NOMO-1 (cell line): Measurements from ENCODE around the gene ACBD4.

Experiments
- DNase-seq, 2 experiments: peaks; one replicate each; lab custom pipeline; 2025; ENCODE audit not compliant: unreplicated experiment in 2 of 2; lab: John Stamatoyannopoulos, UW

Gene ACBD4, protein sequence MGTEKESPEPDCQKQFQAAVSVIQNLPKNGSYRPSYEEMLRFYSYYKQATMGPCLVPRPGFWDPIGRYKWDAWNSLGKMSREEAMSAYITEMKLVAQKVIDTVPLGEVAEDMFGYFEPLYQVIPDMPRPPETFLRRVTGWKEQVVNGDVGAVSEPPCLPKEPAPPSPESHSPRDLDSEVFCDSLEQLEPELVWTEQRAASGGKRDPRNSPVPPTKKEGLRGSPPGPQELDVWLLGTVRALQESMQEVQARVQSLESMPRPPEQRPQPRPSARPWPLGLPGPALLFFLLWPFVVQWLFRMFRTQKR

DNA sequence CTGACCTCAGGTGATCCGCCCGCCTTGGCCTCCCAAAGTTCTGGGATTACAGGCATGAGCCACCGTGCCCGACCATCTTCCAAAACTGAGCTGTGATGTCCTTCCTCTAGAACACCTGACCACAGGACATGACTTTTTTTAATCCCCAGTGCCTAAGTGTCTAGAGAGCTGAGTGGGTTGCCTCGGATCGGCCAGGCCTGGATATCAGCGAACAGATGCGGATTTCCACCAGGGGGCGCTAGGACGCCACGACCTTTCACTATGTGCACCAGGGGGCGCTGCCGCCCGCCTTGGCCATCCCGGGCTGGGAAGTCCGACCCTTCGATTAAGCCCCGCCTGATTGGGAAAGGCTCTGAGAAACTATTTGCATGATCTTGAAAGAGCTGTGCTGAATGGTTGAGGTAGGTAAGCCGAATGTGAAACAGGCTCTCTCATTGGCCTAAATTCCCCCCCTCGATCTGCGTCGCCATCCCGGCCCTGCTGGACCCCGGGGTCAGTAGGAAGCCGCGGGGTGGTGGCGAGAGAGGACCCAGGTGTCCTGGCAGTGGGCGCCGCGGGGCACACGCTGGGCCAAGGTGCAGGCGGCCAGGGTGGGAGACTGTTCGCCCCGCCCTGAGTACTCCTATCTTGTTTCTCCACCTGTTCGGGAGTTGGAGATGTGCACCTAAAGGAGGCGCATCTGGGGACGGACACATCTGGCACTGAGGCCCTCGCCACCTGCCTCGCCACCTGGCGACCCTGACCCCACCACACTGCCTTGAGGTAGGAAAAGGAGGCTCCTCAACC lies at the start of gene ACBD4:
Gene ACBD4, plus strand, starts transcription at position 496 of the 786 bp plus-strand sequence. CDS start 458 bp downstream, outside the sequence.
- peak; percentile 95 to 98 for DNase-seq

DNA sequence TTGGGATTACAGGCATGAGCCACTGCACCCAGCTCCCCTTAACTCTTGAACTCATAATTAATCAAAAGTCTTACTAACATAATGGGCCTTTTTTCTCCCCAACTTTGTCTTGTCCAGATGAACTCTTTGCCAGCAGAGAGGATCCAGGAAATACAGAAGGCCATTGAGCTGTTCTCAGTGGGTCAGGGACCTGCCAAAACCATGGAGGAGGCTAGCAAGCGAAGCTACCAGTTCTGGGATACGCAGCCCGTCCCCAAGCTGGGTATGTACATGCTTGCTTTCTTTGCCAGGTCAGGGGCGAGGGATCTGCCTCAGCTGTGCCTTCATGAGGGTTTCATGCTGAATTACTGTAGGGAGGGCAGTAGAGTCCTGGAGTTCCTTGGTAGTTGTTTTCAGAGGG lies 49.1 kb upstream of the ACBD4 start:
- DNase-seq, result no peak

DNA sequence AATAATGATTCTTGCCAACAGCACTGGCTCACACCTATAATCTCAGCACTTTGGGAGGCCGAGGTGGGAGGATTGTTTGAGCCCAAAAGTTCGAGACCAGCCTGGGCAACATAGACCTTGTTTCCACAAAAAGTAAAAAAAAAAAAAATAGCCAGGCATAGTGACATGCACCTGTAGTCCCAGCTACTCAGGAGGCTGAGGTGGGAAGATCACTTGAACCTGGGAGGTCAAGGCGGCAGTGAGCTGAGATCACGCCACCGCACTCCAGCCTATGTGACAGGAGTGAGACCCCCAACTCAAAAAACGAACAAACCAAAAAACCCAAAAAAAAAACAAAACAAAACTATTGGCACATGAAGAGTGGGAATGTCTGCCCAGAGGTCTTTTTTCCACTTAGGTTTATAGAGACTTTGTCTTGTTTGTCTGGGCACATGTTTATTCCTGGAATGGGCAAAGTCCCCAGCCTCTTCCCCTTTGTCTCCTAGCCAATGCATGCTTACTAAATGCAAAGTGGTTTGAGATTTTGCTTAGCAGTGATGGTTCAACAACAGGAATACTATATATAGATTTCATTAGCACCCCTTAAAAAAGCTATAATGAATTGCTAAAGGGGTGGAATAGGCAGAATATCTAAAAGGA lies 48.5 kb upstream of the ACBD4 start:
- no peak for DNase-seq

DNA sequence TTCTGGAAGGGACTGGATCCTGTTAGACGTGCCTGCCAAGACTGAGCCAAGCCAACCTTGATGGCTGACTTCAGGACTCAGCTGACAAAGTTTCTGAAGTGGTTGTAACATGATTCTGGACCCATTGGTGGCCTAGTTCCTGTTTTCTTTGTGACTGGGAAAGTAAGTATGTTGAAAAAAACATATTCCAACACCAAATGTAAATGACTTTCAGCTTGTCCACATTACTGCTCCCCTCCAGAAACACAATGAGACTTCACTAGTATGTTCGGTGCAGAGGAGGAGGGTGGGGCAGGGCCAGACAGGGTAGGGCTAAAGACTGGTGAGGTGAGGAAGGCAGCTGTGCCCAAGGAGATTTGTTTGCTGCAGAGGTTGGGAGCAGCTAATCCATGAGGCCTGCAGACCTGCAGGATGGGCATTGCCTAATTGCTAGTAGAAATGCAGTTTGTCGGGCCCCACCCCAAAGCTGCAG lies 47.9 kb upstream of the ACBD4 start:
- no peak for DNase-seq

DNA sequence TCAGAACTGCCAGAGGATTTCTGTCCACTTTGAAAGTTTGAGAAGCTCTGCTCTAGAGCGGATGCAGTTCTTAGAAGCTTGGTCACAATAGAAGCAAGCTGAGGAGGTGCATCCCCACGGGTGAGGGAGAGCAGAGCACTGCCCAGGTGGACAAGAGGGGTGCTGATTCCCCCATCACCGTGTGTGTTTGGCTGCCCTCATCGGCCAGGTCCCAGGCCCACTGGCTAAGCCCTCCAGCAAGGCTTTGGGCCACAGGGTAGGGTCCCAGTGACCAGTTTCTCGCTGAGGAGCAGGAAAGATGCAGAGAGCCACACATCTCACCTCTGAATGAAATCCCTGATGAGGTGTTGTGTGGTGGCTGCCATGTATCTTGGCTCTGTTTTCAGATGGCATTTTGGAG lies 47.5 kb upstream of the ACBD4 start:
- no peak for DNase-seq

DNA sequence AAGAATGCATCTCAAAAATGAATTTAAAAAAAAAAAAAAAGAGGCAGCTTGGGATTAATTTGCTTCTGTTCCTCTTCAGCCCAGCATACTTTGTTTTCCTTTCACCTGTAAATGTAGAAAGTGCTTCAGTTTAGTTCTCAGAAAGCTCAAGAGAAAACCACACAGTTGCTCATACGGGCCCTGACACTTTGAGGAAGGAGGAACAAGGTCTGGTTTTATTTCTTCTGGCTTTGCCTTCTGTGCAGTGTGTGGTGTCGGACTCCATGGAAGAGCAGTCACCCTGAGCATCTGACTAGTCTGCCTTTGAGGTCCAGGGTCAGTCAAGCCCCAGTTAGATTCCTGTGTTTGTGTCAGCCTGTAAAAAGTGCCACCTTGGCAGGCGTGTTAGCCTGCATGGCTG lies 46.7 kb upstream of the ACBD4 start:
- no peak for DNase-seq

DNA sequence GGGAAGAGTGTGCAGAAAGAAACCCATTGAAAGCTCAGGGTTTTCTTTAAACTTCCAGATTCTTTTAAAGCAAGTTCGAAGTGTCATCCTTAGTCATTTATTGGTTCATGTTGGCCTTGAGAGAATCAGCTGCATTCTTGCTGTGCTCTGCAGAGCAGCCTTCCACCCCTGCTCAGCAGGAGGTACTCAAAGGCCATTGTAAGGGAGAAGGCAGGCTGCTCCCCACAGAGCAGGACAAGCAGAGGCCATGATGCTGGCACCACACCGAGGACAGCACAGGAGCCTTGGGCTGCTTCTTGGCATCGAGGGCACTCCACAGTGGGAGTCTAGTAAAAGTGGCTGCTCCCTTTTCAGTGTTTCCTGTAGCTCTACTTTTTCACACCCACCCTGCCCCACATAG lies 44.8 kb upstream of the ACBD4 start:
- DNase-seq, result no peak

DNA sequence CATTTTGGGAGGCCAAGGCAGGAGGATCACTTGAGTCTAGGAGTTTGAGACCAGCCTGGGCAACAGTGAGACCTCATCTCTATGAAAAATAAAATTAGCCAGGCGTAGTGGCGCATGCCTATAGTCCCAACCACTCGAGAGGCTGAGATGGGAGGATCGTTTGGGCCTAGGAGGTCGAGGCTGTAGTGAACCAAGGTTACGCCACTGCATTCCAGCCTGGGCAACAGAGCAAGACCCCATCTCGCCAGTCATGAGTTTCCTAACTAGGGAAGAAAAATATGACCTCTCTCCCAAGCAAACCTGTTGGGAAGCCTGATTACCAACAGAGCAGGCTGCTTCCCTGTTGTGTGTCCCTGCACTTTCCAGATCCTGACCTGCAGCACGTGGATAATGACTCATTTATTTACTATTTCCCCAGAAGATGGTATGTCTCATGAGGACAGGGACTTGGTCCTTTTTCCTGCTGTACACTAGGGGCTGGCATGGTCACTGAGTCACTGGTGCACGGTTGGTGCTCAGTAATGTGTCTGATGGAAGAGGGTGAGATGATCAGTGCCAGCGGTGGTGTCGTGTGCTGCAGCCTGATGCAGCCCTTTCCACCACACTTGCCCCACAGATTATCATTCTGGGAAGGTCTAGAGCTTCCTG lies 43.6 kb upstream of the ACBD4 start:
- DNase-seq, result no peak

DNA sequence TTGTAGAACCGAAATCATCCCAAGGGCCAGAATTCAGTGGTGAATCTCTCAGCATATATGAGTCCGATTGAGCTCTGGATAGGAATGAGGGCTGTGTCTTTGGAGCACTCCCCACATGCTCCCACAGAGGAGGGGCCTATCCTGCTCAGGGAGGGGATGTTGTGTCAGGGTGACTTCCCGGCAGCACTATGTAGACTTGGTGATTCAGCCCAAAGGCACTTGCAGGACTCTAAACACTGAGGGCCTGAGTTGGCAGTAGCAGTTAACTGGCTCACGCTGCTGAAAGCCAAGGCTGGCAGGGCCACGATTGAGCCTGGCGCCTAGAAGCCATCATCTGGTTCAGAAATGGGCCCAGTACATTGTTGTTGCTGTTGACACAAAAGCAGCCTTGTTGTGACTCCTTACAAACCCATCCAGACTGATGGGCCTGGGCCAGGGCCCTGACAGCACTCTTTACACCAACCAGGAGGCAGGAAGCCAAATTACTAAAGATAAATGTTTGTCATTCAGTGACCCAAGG lies 42.5 kb upstream of the ACBD4 start:
- DNase-seq, result no peak

DNA sequence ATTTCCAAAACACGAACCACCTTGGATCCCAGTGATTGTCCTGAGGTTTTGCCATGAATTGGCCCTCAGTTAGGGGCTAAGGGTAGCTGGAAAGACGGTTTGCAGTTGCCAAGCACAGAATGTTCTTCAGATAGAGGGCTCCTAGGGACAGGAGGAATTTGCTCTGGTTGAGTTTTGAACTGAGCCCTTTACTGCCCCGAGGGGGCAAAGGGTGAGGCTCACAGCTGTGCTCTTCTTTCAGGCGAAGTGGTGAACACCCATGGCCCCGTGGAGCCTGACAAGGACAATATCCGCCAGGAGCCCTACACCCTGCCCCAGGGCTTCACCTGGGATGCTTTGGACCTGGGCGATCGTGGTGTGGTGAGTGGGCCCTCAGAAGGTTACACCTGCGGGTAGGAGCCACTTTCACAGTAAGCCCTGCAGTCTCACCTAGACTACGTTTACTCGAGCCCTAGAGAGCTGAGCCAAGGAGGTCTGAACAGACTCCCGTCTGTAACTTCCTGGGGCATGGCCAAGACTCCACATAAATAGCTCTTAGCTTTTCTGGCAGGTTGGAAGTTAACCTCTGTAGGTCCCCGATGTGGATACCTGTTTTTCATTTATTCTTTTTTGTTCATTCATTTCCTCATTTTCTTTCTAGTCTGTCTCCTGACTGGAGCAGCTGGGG lies 41.9 kb upstream of the ACBD4 start:
- DNase-seq, result no peak

DNA sequence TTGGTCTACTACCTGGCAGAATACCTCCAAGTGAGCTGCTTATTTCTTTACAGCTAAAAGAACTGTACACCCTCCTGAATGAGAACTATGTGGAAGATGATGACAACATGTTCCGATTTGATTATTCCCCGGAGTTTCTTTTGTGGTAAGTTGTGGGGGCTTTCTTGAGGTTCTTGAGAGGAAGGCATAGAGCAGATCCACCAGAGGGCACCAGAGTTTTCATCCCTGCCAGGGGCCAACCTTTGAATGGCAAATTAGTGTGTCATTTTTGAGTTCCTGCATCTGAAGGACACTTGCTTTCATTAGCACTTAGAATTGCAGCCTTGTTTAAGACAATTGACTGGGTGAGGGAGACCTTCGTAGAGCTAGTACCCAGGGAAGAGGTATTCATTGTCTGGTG lies 39.3 kb upstream of the ACBD4 start:
- DNase-seq, result peak in 1 of 2 experiments; percentile 25

DNA sequence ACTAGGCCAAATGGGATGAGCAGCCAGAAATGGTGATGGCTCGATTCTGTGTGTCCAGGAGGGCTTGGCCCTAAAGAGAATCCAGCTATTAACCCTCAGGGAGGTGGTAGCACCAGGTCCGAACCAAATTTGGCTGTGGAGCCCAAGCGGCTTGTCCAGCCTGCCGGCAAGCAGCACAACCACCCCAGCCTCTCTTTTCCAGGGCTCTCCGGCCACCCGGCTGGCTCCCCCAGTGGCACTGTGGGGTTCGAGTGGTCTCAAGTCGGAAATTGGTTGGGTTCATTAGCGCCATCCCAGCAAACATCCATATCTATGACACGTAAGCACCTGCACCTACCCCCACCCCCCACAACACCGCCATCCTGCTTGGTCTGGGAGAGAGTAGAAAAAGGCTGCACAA lies 38.6 kb upstream of the ACBD4 start:
- no peak for DNase-seq

DNA sequence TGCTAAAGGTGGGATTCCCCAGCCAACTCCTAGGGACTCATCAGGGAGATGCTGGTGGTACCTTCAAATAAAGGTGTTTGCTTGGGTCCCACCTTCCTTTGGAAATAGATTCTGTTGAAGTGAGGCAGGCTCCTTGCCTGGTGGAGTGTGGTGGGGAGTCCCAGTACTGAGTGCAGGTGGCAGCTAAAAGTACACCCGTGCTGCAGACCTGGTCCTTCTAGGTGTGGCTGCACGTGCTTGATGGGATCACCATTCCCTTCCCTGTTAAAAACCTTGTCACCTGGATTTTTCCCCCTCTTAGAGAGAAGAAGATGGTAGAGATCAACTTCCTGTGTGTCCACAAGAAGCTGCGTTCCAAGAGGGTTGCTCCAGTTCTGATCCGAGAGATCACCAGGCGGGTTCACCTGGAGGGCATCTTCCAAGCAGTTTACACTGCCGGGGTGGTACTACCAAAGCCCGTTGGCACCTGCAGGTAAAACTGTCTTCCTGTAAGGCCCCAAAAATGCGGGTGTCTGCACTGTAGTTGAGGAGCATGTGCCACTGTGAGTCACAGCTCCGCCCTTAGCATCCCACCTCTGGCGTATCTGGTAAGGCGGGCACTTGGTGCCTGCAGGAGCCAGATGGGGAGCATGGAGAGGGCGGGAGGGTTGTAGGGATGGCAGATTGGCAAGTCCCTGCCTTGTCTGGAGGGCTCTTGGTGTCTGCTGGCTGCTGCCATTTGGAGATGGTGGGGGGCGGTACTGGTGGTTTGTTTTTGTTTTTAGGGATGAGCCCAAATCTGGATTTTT lies 37.2 kb upstream of the ACBD4 start:
- no peak for DNase-seq

DNA sequence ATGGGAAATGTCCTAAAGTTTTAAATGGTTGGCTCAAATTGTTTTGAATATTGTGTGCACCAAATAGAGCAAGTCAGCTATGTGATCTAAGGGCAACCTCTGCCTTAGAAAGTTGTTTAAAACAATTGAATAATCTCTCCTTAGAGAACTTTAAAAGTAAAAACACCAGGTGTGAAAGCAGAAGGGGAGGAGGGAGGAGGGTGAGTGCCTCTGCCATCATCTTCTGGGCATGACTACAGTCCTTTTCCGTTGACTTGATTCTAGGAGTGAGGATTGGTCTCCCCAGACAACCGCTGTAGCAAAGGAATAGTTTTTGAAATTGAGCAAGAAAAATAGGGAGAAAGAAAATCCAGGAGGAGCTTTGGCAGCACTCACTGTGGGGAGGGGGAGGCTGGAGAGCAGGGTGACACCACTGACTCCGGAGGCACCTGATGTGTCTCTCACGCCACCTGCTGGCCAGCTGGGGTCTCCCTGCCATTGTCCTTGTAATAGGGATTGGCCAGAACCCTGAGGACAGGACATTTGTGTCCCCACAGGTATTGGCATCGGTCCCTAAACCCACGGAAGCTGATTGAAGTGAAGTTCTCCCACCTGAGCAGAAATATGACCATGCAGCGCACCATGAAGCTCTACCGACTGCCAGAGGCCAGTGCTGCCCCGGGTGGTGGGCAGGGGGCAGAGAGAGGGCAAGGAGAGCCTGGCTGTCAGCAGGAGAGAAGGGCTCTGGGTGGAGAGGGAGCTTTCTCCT lies 36.4 kb upstream of the ACBD4 start:
- peak; percentile 24 to 51 for DNase-seq

DNA sequence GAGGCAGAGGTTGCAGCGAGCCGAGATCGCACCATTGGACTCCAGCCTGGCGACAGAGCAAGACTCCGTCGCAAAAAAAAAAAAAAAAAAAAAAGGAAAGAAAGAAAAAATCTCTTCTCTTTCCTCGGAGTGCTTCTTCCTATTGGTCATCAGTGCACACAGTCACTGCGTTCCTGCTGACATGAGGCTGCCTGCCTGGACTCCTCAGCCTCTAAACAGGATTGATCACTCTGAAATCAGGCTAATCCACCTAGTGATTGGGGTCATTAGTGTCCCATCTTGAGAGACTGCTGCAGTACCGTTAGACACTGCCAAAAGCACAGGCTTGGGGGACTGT lies 34.0 kb upstream of the ACBD4 start:
- no peak for DNase-seq

DNA sequence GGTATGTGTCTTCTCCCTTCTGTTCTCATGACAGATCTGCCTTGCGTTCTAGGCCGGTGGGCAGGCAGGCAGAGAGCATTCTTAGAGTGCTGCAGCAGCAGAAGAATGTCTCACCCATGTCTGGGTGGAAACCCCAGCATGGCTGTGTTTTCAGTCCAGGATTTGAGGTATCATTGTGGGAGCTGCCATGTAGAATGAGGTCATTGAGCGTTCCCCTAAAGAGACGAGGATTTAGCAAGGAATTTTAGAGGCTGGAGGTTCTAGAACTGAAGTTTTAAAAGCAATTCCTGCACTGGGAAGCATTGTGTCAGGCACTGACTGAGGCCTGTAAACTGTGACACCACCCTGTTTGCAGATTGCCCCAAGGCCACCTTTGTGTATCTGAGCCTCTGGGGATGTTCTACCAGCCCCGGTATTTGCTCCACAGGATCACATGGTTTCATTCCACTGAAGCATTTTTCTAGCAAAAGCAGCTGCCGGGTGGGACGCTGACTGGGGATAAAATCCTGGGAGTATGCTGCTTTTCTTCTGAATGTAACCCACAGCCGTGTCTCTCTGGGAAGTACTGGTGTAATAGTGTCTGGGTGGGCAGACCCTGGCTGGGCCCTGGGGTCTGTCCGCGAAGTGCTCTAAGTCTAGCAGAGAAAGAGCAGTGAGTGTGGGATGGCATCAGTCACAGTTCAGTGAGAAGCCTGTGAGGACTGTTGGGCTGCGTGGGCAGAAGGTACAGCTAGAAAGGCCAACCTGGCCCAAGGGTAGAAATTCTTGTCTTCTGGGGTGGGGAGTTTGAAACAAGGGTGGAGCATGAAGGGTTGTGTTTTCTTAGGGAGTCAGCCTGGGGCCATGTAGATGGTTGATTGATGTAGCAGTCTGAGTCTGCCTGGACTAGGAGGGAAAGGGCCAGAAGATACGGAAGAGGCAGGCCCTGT lies 33.3 kb upstream of the ACBD4 start:
- DNase-seq, result no peak

DNA sequence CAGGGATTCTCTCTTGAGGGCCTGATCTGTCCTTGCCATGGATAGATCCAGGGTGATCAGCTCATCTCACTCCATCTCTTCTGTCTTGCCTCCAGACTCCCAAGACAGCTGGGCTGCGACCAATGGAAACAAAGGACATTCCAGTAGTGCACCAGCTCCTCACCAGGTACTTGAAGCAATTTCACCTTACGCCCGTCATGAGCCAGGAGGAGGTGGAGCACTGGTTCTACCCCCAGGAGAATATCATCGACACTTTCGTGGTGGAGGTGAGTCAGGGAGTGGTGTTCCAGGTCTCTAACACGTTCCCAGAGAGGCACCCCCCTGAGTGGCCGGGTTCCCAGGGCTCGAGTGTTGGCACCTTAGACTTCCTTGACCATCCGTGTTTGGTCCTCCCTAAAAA lies 32.6 kb upstream of the ACBD4 start:
- DNase-seq, result no peak

DNA sequence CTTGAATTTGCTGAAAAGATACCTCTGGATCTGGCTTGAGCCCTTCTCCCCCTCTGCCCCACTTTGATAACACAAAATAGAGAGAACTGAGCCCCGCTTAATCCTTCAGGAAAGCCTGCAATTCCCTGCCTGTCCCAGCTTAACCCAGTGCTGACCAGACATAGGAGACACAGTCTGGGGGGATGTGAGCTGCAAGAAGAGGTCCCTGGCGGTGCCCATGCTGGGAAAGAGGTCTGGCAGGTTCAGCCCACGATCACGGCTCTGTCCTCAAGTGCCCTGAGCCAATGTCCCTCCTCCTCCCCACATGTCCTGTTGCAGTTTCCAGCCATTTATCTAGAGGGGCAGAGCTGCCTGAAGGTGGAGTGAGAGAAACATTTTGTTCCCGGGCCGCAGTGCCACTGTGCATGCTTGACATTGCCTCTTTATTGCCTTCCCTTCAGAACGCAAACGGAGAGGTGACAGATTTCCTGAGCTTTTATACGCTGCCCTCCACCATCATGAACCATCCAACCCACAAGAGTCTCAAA lies 32.2 kb upstream of the ACBD4 start:
- no peak for DNase-seq
